AG10803 (cell line): Measurements from ENCODE around the gene NISCH.

Source experiments
- DNase-seq: peaks from one replicate; pipeline ENCODE4 v3.0.0; 2010; ENCODE audit warnings: low read depth
- H3K4me3 ChIP-seq: 2 replicates; pipeline ENCODE4 v1.5.1; 2011; ENCODE audit warnings: mild to moderate bottlenecking, low read length, control low read depth
- CTCF ChIP-seq: conservative IDR thresholded peaks from 2 replicates; pipeline ENCODE4 v1.5.1; 2011; ENCODE audit warnings: mild to moderate bottlenecking, low read length, control low read depth, inconsistent platforms

Gene NISCH

DNA sequence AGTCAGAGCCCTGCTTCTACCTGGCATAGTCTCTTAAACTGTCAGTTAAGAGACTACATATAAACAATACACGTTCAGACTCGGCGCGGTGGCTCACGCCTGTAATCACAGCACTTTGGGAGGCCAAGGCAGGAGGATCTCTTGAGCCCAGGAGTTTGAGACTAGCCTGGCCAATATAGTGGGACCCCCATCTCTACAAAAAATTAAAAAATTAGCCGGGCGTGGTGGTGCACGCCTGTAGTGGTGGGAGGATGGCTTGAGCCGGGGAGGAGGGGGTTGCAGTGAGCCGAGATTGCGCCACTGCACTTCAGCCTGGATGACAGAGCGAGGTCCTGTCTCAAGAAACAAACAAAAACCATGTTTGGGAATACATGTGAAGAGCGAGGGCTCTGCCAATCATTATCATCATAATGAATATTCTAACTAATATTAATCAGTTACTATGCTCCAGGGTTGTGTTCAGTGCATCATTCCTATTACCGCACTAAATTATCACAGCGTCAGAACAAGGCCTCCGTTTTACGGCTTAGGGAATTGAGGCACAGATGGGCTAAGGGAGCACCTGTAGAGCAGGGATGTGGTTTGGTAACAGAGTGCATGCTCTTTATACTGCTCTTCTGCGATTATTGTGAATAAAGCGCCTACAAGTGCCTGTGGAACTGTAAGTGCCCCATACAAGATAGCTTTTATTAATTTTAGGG, 80.2 kb downstream of the NISCH start:
- DNase-seq = no peak
- no peak overlapping the region; the same call in 1 of the 2 replicates for H3K4me3 ChIP-seq
- TF ChIP-seq CTCF = no peak

DNA sequence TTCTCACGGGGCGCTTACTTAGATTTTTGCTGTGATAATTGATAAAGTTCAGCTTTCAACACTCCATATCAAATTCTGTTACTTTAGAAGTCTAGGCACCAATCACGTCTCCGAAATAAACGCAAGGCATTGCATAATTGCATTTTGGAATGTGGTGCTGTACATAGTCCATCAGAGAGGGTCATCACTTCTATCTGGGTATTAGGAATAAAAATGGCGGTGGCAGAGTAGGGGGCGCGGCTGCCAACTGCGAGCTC, 80.6 kb downstream of the NISCH start:
- DNase-seq = no peak
- no peak for TF ChIP-seq CTCF
- peak overlapping the region; percentile 15 for H3K4me3 ChIP-seq

GRCh38 chr3:52536369-52537164, 81.2 kb downstream of the NISCH start, which contains the start of gene UQCC5:
Gene UQCC5, plus strand, starts transcription at chr3:52536605. Its CDS starts 151 bp downstream, at chr3:52536756.
- peak within 1 kb of the TSS; percentile 88 for H3K4me3 ChIP-seq
- peak; percentile 98 for DNase-seq
- TF ChIP-seq CTCF = no peak

- no peak for DNase-seq
- TF ChIP-seq CTCF = peak; percentile 2; the same call in 1 of the 2 replicates
- H3K4me3 ChIP-seq = peak overlapping the region; percentile 88
These were observed 81.8 kb downstream of the NISCH start for GRCh38 chr3:52537165-52537620.

DNA sequence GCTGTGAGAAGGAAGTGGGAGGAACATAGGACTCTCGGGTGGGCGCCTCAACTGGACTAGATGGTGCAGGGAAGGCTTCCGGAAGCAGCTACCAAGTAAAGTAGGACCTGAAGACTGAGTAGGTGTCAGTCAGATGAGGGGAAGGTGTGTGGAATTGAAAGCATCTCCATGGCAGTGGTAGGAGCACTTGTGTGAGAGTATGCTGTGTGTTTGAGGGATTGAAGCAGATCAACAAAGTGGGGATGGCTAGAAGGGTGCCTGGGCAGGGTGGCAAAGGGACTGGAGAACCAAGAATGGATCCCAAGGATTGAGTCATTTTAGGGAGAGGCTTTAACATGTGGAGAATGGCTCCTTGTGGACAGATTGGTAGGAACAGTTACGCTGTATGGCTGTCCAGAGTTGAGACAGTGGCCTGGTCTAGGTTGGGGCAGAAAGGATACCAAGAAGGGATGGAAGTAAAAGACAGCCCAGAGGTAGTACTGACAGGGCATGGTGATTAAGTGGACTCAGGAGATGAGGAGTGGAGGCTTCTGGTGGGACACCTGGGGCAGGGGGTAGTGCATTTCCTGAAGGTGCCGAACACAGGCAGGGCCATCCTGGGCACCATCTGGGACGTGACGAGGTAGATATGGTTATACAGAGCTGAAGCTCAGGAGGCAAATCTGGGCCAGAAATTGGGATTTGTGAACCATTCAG, 82.5 kb downstream of the NISCH start:
- DNase-seq = no peak
- TF ChIP-seq CTCF = no peak
- peak overlapping the region; percentile 88 for H3K4me3 ChIP-seq

DNA sequence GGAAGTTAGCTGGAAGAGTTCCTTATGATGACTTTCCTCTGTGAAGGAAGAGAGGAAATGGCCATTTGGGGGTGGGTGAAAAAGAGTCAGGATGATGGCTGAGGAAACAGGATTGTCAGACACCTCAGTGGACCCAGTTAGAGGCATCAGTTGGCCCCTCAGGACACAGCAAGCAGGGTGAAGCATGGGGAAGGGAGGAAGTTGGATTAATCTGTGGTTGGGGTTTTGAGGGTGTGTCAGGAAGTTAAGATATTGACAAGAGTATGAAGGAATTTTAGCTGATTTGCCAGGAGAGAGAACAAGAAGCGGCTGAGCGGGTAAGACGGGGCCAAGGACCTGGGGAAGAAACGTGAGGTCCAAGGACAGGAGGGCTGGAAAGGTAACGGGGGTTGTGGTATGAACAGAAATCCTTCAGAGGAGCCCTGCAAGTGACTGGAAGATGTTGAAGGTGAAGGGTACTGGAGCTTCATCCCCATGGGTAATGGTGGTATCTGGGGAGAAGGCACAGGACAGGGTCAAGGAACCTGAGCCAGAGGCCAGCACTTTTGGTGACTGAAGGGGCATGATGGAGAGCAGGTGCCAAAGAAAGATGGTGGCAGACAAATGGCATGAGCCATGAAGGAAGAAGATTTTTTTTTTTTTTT, 83.7 kb downstream of the NISCH start:
- no peak for DNase-seq
- TF ChIP-seq CTCF = no peak
- H3K4me3 ChIP-seq = no peak overlapping the region
